Measurements from ENCODE around the gene MYH9.

MYH9 gene

GRCh38 chr22:36299911-36300310 lies 87.9 kb downstream of the MYH9 start:
- ATAC-seq (ENCODE audit: low read depth): no peak
- DNase-seq (ENCODE audit: low spot score): no peak
- Histone ChIP-seq H3K4me1 (ENCODE audit: insufficient read depth, poor library complexity, severe bottlenecking) (peaks cover 5% of the 10 kb centered on the region), H3K27ac (ENCODE audit: poor library complexity, severe bottlenecking) (no peak overlapping the region), H3K36me3 (ENCODE audit: low read depth) (peaks cover 100% of the 10 kb centered on the region), H3K4me3 (ENCODE audit: severe bottlenecking) (no peak overlapping the region), H3K9me3 (ENCODE audit: severe bottlenecking) (no peaks in the 10 kb centered on the region), H3K27me3 (ENCODE audit: insufficient read depth, poor library complexity, severe bottlenecking) (no peaks in the 10 kb centered on the region)
- TF ChIP-seq CTCF (IDR thresholded peaks at IDR 0.05; ENCODE audit: poor library complexity, severe bottlenecking): no peak

GRCh38 chr22:36299295-36299694 lies 88.5 kb downstream of the MYH9 start:
- ATAC-seq (ENCODE audit: low read depth) (no peak), DNase-seq (ENCODE audit: low spot score) (no peak)
- peaks cover 4% of the 10 kb centered on the region for H3K4me1 ChIP-seq (ENCODE audit: insufficient read depth, poor library complexity, severe bottlenecking)
- H3K9me3 ChIP-seq (ENCODE audit: severe bottlenecking): no peaks in the 10 kb centered on the region
- no peak for TF ChIP-seq CTCF (IDR thresholded peaks at IDR 0.05; ENCODE audit: poor library complexity, severe bottlenecking)
- H3K27ac ChIP-seq (ENCODE audit: poor library complexity, severe bottlenecking): no peak overlapping the region
- peaks cover 100% of the 10 kb centered on the region for H3K36me3 ChIP-seq (ENCODE audit: low read depth)
- H3K27me3 ChIP-seq (ENCODE audit: insufficient read depth, poor library complexity, severe bottlenecking): no peaks in the 10 kb centered on the region
- H3K4me3 ChIP-seq (ENCODE audit: severe bottlenecking): no peak overlapping the region

GRCh38 chr22:36298601-36299000 lies 89.2 kb downstream of the MYH9 start:
- no peak for DNase-seq (ENCODE audit: low spot score)
- H3K9me3 ChIP-seq (ENCODE audit: severe bottlenecking): no peaks in the 10 kb centered on the region
- peaks cover 100% of the 10 kb centered on the region for H3K36me3 ChIP-seq (ENCODE audit: low read depth)
- no peaks in the 10 kb centered on the region for H3K4me1 ChIP-seq (ENCODE audit: insufficient read depth, poor library complexity, severe bottlenecking)
- no peak for ATAC-seq (ENCODE audit: low read depth)
- H3K27ac ChIP-seq (ENCODE audit: poor library complexity, severe bottlenecking): no peak overlapping the region
- H3K27me3 ChIP-seq (ENCODE audit: insufficient read depth, poor library complexity, severe bottlenecking): no peaks in the 10 kb centered on the region
- H3K4me3 ChIP-seq (ENCODE audit: severe bottlenecking): no peak overlapping the region
- TF ChIP-seq CTCF (IDR thresholded peaks at IDR 0.05; ENCODE audit: poor library complexity, severe bottlenecking): no peak

GRCh38 chr22:36298118-36298517 lies 89.6 kb downstream of the MYH9 start:
- H3K9me3 ChIP-seq (ENCODE audit: severe bottlenecking): no peaks in the 10 kb centered on the region
- no peak for DNase-seq (ENCODE audit: low spot score)
- H3K4me1 ChIP-seq (ENCODE audit: insufficient read depth, poor library complexity, severe bottlenecking): no peaks in the 10 kb centered on the region
- TF ChIP-seq CTCF (IDR thresholded peaks at IDR 0.05; ENCODE audit: poor library complexity, severe bottlenecking): no peak
- ATAC-seq (ENCODE audit: low read depth): no peak
- no peaks in the 10 kb centered on the region for H3K27me3 ChIP-seq (ENCODE audit: insufficient read depth, poor library complexity, severe bottlenecking)
- H3K4me3 ChIP-seq (ENCODE audit: severe bottlenecking): no peak overlapping the region
- H3K27ac ChIP-seq (ENCODE audit: poor library complexity, severe bottlenecking): no peak overlapping the region
- H3K36me3 ChIP-seq (ENCODE audit: low read depth): peaks cover 100% of the 10 kb centered on the region

- no peak overlapping the region for H3K27ac ChIP-seq (ENCODE audit: poor library complexity, severe bottlenecking)
- no peak for ATAC-seq (ENCODE audit: low read depth)
- H3K36me3 ChIP-seq (ENCODE audit: low read depth): peaks cover 100% of the 10 kb centered on the region
- no peak for DNase-seq (ENCODE audit: low spot score)
- no peak overlapping the region for H3K4me3 ChIP-seq (ENCODE audit: severe bottlenecking)
- no peak for TF ChIP-seq CTCF (IDR thresholded peaks at IDR 0.05; ENCODE audit: poor library complexity, severe bottlenecking)
- H3K4me1 ChIP-seq (ENCODE audit: insufficient read depth, poor library complexity, severe bottlenecking): no peaks in the 10 kb centered on the region
- no peaks in the 10 kb centered on the region for H3K27me3 ChIP-seq (ENCODE audit: insufficient read depth, poor library complexity, severe bottlenecking)
- H3K9me3 ChIP-seq (ENCODE audit: severe bottlenecking): no peaks in the 10 kb centered on the region
These were observed 90.2 kb downstream of the MYH9 start for GRCh38 chr22:36297568-36297967.
